Measurements from ENCODE around the gene PPARD. TPM values are rescaled to one million over a fixed set of nuclear protein-coding genes. Genes with fewer than 3 reads are reported as not detected.

PPARD gene
- total and polyA plus RNA-seq, 10 donors: 9.4 to 37.4 (median 30.2) TPM

GRCh38 chr6:35297601-35298481, 44.5 kb upstream of the PPARD start, which contains the start of gene DEF6:
Gene DEF6 (plus strand): TSS chr6:35297818. CDS start chr6:35297857, 39 bp downstream.
- TF ChIP-seq, protein P1, sequence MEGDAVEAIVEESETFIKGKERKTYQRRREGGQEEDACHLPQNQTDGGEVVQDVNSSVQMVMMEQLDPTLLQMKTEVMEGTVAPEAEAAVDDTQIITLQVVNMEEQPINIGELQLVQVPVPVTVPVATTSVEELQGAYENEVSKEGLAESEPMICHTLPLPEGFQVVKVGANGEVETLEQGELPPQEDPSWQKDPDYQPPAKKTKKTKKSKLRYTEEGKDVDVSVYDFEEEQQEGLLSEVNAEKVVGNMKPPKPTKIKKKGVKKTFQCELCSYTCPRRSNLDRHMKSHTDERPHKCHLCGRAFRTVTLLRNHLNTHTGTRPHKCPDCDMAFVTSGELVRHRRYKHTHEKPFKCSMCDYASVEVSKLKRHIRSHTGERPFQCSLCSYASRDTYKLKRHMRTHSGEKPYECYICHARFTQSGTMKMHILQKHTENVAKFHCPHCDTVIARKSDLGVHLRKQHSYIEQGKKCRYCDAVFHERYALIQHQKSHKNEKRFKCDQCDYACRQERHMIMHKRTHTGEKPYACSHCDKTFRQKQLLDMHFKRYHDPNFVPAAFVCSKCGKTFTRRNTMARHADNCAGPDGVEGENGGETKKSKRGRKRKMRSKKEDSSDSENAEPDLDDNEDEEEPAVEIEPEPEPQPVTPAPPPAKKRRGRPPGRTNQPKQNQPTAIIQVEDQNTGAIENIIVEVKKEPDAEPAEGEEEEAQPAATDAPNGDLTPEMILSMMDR (IDR thresholded peaks at IDR 0.05 in 8 of 11, conservative IDR thresholded peaks at IDR 0.05 in 3 of 11): peak; percentile 78 to 93 (median 91)
- TF ChIP-seq POLR2AphosphoS5 (IDR thresholded peaks at IDR 0.05): peak; percentile 90 to 94 (median 90)
- peak in 1 of 3 donors; percentile 16 for TF ChIP-seq POLR2A (IDR thresholded peaks at IDR 0.05)
- DNase-seq: peak; percentile 97
- 7 to 14% (median 9%) methylated on average over 23 to 35 of the region's 35 CpGs for WGBS, 5 donors
- H3K27me3 ChIP-seq (replicated peaks in 1 of 7): no peaks in the 10 kb centered on the region
- peaks cover 40 to 69% (median 61%) of the 10 kb centered on the region in 6 donors for H3K4me1 ChIP-seq
- intact Hi-C loops (cut with DNase I; ENCODE audit: low total_unique reads): no loop called here
- H3K9me3 ChIP-seq: no peaks in the 10 kb centered on the region
- peak within 1 kb of the TSS; percentile 83 to 98 (median 94) for H3K27ac ChIP-seq
- peaks cover 3 to 40% (median 30%) of the 10 kb centered on the region in 6 donors for H3K36me3 ChIP-seq
- peak within 1 kb of the TSS; percentile 49 to 83 (median 68) for H3K4me3 ChIP-seq

DNA sequence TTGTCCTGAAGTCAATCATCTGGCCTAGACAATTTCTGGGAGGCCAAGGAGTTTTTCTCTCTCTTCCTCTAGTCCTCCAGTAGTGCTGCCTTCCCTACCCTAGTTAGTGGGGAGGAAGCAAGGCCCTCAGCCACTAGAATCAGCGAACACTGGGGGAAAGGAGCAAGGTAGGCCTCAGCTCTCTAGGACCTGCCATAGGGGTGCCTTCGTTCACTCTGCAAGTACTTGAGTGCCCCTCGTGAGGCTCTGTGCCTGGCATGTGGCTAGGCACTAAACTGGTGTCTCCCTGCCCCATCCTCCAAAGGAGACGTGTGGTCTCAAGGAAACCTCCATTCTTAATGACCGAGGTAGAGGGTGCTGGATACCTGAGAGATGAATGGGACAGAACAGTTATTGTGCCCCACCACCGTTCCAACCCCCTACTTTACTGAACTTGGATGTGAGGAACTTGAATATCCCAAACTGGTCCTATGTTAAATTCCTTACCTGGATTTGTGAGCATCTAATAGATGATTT, 43.7 kb upstream of the PPARD start:
- TF ChIP-seq POLR2A (IDR thresholded peaks at IDR 0.05): no peak
- TF ChIP-seq POLR2AphosphoS5 (IDR thresholded peaks at IDR 0.05): no peak
- TF ChIP-seq, protein P1 (IDR thresholded peaks at IDR 0.05 in 8 of 11, conservative IDR thresholded peaks at IDR 0.05 in 3 of 11): no peak
- peaks cover 3 to 31% (median 21%) of the 10 kb centered on the region in 6 donors for H3K36me3 ChIP-seq
- peaks cover 48 to 78% (median 69%) of the 10 kb centered on the region in 6 donors for H3K4me1 ChIP-seq
- 28 to 55% (median 40%) methylated on average over 6 of the region's 6 CpGs for WGBS, 5 donors
- no peaks in the 10 kb centered on the region for H3K27me3 ChIP-seq (replicated peaks in 1 of 7)
- peak overlapping the region; percentile 83 to 98 (median 94) for H3K27ac ChIP-seq
- peak overlapping the region; percentile 49 to 83 (median 68) for H3K4me3 ChIP-seq
- H3K9me3 ChIP-seq: no peaks in the 10 kb centered on the region
- intact Hi-C loops (cut with DNase I; ENCODE audit: low total_unique reads): no loop called here
- DNase-seq: no peak

- Histone ChIP-seq H3K4me1 (peaks cover 50 to 84% (median 79%) of the 10 kb centered on the region in 6 donors), H3K27ac (peak overlapping the region; percentile 83 to 98 (median 94)), H3K36me3 (peaks cover 3 to 30% (median 16%) of the 10 kb centered on the region in 6 donors), H3K4me3 (peak overlapping the region in 7 of 8 donors; percentile 14 to 83 (median 63)), H3K27me3 (replicated peaks in 1 of 7) (no peaks in the 10 kb centered on the region), H3K9me3 (no peaks in the 10 kb centered on the region)
- DNase-seq: peak; percentile 84
- peak in 1 of 3 donors; percentile 36 for TF ChIP-seq POLR2AphosphoS5 (IDR thresholded peaks at IDR 0.05)
- no peak for TF ChIP-seq POLR2A (IDR thresholded peaks at IDR 0.05)
- TF ChIP-seq, protein P1 (IDR thresholded peaks at IDR 0.05 in 8 of 11, conservative IDR thresholded peaks at IDR 0.05 in 3 of 11): no peak
- intact Hi-C loops (cut with DNase I; ENCODE audit: low total_unique reads): no loop called here
- 23 to 47% (median 30%) methylated on average over 4 of the region's 4 CpGs for WGBS, 5 donors
These were observed 42.7 kb upstream of the PPARD start for GRCh38 chr6:35299674-35300073.

DNA sequence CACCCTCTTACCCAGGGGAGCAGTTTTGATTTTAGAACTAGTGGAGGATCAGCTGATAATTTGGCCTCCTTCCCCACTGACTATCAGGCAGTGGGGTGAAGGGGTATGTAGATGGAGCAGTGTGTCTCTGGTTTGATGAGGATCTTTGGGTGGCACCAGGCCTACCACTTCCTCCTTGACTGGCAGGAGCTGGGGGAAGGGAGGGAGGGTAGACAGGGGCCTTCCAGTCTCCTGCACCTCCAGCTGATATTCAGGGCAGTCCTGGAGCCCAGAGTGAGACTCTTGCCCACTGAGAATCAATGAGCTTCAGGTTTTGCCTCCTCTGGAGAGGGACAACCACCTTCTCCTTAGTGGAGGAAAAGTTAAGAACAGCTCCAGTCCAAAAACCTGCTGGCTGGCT, 41.5 kb upstream of the PPARD start:
- H3K4me3 ChIP-seq: peak overlapping the region in 4 of 8 donors; percentile 1 to 83 (median 67)
- H3K9me3 ChIP-seq: no peaks in the 10 kb centered on the region
- peak overlapping the region; percentile 83 to 98 (median 94) for H3K27ac ChIP-seq
- intact Hi-C loops (cut with DNase I; ENCODE audit: low total_unique reads): no loop called here
- TF ChIP-seq, protein P1 (IDR thresholded peaks at IDR 0.05 in 8 of 11, conservative IDR thresholded peaks at IDR 0.05 in 3 of 11): no peak
- TF ChIP-seq POLR2A (IDR thresholded peaks at IDR 0.05) (no peak), POLR2AphosphoS5 (IDR thresholded peaks at IDR 0.05) (peak in 1 of 3 donors; percentile 65)
- H3K4me1 ChIP-seq: peaks cover 50 to 95% (median 86%) of the 10 kb centered on the region in 6 donors
- DNase-seq: peak; percentile 85
- peaks cover 0 to 30% (median 6%) of the 10 kb centered on the region in 6 donors for H3K36me3 ChIP-seq
- no peaks in the 10 kb centered on the region for H3K27me3 ChIP-seq (replicated peaks in 1 of 7)

Measured in spleen (tissue), 11 donors.